NOMO-1 treated with dmso at 0.1 percent for 144 hours (cell line): Measurements from ENCODE around the gene ZSCAN9.

Source experiments
- DNase-seq: peaks from one replicate; lab custom pipeline; 2025; ENCODE audit not compliant: unreplicated experiment; lab: John Stamatoyannopoulos, UW

The ZSCAN9 gene

DNA sequence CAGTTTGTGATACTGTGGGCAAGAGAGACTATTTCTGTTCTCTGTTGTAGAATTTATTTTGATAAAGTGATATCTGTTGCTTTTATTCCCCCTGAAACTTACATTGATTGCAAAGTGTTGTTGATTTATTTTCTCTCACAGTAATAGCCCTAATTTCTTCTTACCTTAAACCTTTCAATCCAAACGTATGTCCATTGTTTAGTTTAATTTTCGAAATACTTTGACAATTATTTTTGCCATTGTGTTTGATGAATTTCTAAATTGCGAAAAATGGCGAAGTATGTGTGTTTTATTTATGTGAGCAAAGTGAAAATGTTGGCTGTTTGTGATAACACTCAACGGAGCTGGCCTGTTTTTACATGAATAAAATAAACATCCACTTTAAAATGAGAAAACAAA lies 41.5 kb downstream of the ZSCAN9 start:
- DNase-seq: no peak

DNA sequence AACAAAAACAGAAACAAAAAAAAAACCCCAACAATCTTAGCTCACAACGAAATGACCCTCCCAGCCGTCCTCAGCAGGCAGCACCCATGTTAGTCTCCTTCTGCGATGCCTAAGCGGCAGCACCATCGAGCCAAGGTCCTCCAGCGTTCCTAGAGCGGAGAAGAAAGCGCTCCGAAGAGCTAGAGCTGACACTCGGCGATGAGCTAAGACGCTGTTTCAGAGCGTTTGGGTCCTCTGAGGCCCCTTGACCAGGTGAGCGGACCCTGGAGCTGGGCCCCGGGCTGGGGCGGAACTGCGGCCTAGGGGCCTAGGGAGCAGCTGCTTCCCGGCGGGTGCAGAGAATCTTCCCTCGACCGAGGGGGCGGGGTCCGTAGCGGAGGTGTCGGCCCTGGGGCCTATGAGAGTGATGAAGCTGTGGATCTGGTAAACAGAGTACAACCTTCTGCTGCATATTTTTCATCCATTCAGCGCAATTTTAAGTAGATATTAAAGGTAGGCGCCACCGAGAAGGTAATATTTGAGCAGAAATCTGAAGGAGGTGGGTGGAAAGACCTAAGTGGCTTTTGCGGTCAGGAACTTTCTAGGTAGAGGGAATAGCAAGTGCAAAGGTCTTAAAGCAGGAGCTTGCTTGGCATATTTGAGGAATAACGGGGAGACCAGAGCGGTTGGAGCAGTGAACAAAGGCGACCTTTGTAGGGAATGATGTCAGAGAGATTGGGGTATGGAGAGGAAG lies 42.1 kb downstream of the ZSCAN9 start, which contains the start of gene ZSCAN26:
Gene ZSCAN26, plus strand, starts transcription at position 182 of the 733 bp plus-strand sequence. CDS start 4,777 bp downstream, outside the sequence.
- peak; percentile 69 for DNase-seq

DNA sequence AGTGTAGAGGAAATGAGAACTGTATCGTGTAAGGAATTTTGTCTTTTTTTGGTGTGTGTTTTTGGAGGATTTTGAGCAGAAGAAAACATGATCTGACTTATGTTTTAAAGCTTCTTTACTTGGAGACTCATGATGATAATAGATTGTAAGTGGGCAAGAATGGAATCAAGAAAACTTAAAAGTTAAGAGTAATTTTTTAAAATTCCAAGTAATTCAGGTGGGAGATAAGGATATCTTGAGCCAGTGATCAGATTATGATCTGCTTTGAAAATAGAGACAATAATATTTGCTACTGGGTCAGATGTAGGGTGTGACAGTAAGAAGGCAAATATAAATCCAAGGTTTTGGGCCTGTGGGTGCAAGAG lies 42.6 kb downstream of the ZSCAN9 start:
- no peak for DNase-seq

DNA sequence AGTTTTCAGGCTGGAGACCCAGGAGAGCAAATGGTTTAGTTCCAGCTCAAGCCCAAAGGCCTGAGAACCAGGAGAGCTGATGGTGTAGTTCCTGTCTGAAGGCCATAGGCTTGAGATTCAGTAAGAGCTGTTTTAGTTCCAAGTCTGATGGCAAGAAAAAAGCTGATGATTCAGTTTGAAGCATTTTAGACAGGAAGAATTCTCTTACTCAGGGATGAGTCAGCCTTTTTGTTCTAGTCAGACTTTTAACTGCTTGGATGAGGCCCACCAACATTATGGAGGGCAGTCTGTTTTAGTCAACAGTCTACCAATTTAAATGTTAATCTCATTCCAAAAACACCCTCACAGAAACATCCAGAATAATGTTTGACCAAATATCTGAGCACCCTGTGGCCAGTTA lies 44.4 kb downstream of the ZSCAN9 start:
- no peak for DNase-seq

DNA sequence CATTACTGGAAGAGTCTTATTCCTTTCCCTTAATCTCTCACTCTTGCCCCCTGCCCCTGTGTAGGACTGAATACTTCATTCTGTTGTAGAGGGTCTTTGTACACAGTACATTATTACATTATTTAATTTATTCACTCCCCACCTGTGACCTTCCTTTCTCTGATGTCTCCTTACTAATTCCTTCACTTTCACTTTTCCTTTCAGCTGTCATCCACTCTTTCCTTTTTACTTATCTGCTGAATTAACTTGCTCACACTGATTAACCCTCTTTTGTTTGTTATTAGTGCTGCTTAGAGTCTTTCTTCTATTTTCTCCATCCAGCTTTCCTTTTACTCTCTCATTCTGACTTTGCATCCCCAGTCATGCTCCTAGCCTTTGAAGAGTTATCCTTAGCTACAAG lies 49.8 kb downstream of the ZSCAN9 start:
- no peak for DNase-seq

DNA sequence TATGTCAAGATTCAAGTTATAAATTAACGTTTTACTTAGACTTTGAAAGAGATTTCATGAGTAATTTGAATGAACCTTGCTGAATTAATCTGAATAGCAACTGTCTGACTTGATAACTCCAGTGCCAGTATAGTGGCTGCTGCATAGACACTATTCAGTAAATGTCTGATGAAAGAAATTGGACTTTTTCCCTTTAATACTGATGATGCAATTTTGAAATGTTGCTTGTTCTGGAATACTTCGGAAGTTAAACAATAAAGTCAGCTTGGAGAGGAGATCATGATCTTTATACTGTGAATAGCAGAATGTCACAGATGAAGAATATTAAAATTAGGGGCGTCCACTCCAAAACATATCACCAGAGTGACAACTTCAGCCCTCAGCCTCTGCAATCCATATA lies 52.7 kb downstream of the ZSCAN9 start:
- no peak for DNase-seq

DNA sequence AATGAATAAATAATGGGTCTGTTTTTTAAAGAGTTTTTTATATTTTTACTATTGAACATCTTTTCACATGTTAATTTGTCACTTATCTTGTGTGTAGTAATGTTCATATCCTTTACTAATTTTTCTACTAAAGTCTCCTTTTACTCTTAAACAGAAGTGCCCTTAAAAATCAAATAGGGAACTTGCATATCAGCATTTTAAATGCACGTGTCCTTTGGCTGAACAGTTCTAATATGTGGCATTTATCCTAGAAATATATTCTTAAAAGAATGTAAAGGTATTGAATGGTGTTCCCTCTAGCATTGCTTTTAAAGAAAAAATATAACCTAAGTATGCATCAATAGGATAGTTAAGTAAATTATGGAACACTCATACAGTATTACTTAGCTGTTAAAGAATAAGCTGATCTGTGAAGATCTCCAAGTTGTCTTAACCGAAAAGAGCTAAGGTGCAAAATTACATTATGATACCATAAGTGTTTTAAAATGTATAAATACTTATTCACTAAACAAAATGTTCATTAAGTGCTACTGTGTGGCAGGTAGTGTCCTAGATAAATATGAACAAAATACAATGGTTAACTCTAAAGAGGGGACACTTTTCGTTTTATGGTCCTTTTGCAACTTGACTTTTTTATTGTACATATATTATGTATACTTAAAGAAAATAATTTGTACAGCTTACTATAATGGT lies 55.7 kb downstream of the ZSCAN9 start:
- DNase-seq: no peak

DNA sequence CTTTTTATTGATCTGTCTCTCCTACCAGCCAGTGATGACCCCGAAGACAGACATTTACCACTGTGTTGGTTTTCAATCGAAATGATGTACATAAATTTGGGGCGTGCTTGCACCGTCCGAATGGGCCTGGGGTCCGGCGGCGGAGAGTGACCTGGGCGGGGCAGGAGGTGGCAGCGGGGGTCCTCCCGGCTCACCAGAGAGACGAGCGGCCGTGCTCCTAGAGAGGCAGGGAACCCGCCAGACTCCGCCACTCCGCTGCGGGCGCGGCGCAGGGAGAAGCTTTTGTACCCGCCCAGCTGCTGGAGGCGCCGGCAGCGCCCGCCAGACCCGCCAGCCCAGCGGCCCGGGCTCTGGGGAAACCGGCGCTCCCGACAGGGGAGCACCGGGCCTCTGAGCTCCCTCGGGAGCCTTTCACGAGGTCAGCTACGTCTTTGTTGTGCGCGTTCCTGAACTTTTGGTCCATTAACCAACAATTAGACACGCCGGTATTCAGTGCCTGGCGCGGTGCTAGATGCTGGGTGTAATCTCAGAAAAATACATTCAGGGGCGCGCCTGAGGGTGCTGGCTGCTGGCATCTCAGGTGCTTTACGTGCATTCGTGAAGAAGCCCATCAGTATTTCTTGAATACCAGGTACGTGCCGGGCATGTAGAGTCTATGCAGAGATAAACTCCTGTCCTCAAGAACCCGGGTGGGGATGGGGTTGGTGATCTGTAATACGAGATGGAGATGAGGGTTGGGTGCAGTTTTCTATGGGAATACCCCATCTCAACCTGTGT lies 56.4 kb downstream of the ZSCAN9 start, which contains the start of gene PGBD1:
Gene PGBD1, plus strand, starts transcription at position 285 of the 777 bp plus-strand sequence. CDS start 2,242 bp downstream, outside the sequence.
- DNase-seq: peak; percentile 46

DNA sequence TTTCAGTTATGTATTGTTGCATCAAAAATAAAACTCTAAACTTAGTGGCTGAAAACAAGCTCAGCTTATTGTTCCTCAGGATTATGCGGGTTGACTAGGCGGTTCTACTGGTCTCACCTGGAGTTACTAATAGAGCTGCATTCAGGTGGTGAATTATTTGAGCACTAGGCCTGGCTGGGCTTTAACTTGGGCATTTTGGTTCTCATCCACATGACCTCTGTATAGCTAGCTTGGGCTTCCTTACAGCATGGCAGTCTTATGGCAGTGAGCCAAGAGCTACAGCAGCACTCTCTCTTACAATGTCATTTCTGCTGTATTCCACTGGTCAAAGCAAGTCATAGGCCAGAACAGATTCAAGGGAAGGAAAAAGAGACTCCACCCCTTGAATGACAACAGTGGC lies 57.9 kb downstream of the ZSCAN9 start:
- DNase-seq: no peak
